ENCODE results near the gene ATP5PO.

DNA sequence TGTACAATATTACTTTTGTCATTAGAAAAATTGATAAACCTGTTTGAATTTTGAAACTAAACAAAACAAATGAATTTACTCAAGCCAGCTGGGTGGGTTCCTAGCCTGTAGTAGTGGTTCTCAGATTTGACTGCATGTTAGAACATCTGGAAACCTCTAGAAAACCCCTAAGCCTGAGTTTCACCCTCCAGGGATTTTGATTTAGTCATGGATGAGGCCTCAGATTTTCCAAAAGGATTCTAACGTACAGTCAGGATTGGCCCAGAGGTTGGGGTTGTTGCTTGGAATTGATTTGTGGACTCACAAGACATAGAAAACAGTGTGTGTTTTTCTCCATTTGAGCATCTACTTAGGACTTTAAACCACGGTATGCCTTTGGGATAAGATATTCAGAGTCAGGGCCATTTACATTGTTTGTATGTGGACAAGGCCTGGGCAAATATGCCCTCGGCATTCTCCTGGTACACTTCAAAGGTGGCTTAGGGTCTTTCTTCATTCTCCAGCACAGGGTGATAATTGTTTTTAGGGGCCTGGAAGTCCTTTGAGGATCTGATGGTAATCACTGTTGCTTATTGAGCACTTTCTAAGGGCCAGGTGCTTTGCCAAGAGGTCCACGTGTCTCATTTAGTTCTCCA, 42.6 kb downstream of the ATP5PO start:
- TF ChIP-seq POLR2AphosphoS5 (IDR thresholded peaks at IDR 0.05) (no peak), EP300 (IDR thresholded peaks at IDR 0.05) (no peak), POLR2A (IDR thresholded peaks at IDR 0.05) (no peak)
- TF ChIP-seq, protein P1, sequence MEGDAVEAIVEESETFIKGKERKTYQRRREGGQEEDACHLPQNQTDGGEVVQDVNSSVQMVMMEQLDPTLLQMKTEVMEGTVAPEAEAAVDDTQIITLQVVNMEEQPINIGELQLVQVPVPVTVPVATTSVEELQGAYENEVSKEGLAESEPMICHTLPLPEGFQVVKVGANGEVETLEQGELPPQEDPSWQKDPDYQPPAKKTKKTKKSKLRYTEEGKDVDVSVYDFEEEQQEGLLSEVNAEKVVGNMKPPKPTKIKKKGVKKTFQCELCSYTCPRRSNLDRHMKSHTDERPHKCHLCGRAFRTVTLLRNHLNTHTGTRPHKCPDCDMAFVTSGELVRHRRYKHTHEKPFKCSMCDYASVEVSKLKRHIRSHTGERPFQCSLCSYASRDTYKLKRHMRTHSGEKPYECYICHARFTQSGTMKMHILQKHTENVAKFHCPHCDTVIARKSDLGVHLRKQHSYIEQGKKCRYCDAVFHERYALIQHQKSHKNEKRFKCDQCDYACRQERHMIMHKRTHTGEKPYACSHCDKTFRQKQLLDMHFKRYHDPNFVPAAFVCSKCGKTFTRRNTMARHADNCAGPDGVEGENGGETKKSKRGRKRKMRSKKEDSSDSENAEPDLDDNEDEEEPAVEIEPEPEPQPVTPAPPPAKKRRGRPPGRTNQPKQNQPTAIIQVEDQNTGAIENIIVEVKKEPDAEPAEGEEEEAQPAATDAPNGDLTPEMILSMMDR (IDR thresholded peaks at IDR 0.05), result no peak
